Urinary bladder (tissue), 4 donors: ENCODE results near the gene PIEZO2. TPM values are rescaled to one million over a fixed set of nuclear protein-coding genes. Genes with fewer than 3 reads are reported as not detected.

Experiments used
- DNase-seq: peaks from one replicate; pipeline ENCODE4 v3.0.0-alpha.2; 2015; ENCODE audit errors: extremely low spot score
- H3K27ac ChIP-seq: one replicate; pipeline ENCODE4 v1.5.1; 2013; ENCODE audit warnings: low read depth, mild to moderate bottlenecking, moderate library complexity
- H3K36me3 ChIP-seq: one replicate; pipeline ENCODE4 v1.6.1; 2013; ENCODE audit warnings: mild to moderate bottlenecking, moderate library complexity; ENCODE audit not compliant: insufficient read depth
- H3K4me1 ChIP-seq: one replicate; pipeline ENCODE4 v1.6.1; 2013; ENCODE audit warnings: mild to moderate bottlenecking, moderate library complexity; ENCODE audit not compliant: insufficient read depth
- H3K4me3 ChIP-seq: one replicate; pipeline ENCODE4 v1.5.1; 2013; ENCODE audit warnings: low read depth, low read length
- WGBS: extraction: QIAGEN DNeasy Blood & Tissue Kit; methylation state at CpG from one replicate; pipeline ENCODE4 v1.1.7; 2013; 5-methylcytosine and 5-hydroxymethylcytosine counted together
- polyA plus RNA-seq: library from polyadenylated mRNA; stranded (reverse); fragments of 200-250 nt; gene quantifications from one replicate; pipeline ENCODE4 v1.2.3, GENCODE V29; 2013
- total RNA-seq: library from RNA; depleted of rRNA; stranded (reverse); fragments of >200 nt; gene quantifications from one replicate; pipeline ENCODE4 v1.2.3, GENCODE V29; 2014
- donor health status: healthy with polysubstance abuse.
- donor health status: healthy.

PIEZO2 gene
- total and polyA plus RNA-seq, 2 donors, result 5.9 to 78.1 TPM

DNA sequence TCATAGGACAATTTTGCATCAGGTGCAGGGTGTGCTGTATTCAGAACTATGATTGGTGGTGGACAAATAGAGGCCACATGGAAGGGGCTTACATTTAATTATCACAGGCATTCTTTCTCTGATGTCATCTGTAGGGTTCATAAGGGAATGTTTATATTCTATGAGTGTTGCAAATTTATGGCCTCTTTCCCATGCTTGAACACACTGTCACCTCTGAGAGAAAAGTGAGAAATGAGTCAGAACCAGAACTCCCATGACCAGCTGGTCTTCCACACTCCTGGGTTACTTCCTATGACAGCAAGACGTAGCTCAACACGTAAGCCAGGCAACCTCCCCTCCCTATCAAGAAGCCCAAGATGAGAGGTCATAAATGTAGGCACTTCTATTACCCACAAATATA, 310.8 kb downstream of the PIEZO2 start:
- Histone ChIP-seq H3K4me1 (no peaks in the 10 kb centered on the region), H3K36me3 (no peaks in the 10 kb centered on the region), H3K27ac (no peak overlapping the region), H3K4me3 (no peak overlapping the region)
- WGBS, result 80% methylated on average over 2 of the region's 2 CpGs
- no peak for DNase-seq

DNA sequence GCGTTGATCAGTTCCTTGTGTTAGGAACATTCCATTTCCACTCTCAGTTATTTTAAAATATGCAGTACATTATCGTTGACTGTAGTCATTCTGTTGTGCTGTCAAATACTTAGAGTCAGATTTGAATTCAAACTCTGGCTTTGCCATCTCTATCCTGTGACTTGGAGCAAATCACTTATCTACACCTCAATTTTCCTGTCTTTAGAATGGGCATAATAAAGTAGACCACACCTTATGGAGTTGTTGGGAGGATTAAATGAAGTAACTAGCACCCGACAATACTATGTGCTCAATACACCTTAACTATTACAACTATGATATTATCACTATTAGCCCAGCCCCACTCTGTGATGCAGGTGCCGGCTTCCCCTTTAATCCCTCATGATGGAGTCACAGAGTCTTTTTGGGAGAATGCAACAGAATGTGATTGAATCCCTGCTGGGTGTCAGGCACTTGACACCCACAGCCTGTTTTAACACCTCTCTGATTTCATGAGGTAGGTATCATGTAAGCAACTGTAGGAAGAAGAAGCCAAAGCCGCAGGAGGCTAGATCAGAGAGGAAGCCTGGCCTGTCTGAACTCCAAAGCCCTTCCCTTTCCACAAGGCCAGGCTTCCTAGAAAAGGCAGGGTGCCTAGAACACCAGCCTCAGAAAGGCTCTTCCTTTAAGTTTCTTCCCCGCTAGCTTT, 315.1 kb downstream of the PIEZO2 start:
- DNase-seq, result no peak
- H3K27ac ChIP-seq, result no peak overlapping the region
- H3K36me3 ChIP-seq, result no peaks in the 10 kb centered on the region
- H3K4me1 ChIP-seq, result no peaks in the 10 kb centered on the region
- 83% methylated on average over 6 of the region's 6 CpGs for WGBS
- no peak overlapping the region for H3K4me3 ChIP-seq

DNA sequence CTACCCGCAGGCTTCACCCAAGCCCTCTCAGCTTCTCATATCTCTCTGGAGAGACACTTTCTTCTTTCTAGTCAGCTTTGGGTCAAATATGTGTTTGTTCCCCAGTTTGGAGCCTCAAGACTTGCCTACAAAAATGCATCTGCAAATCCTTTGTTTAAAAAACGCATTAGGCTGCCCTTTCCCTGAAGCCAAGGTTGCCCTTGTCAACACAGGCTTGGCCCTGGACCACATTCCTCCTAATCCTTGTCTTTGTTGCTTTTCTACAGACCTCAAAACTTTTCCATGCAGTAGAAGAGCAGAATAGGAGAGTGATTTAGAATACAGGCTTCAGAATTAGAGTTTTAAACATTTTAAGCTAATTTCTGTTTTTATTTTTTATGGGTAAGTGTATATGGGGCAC, 315.7 kb downstream of the PIEZO2 start:
- no peak overlapping the region for H3K27ac ChIP-seq
- no peaks in the 10 kb centered on the region for H3K4me1 ChIP-seq
- no peaks in the 10 kb centered on the region for H3K36me3 ChIP-seq
- no peak overlapping the region for H3K4me3 ChIP-seq
- DNase-seq, result no peak
- WGBS, result 30% methylated on average over 2 of the region's 2 CpGs

DNA sequence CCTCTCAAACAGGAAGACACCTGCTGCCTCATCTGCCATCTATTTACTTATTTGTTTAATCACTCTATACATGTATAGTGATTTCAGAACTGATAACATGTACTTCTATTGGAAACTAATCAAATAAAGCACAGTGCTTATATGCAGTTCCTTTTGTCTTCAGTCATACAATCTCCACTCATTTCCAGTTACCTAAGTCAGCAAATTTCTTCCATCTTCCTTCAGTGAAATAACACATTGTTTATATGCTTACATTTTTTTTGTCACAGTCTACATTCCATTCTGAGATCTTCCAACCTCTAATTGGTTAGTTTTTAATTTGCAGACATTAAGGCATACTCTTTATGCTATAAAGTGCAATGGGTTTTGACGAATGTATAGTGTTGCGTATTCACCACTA, 323.0 kb downstream of the PIEZO2 start:
- Histone ChIP-seq H3K4me1 (no peaks in the 10 kb centered on the region), H3K27ac (no peak overlapping the region), H3K4me3 (no peak overlapping the region), H3K36me3 (no peaks in the 10 kb centered on the region)
- DNase-seq, result no peak
- 96% methylated on average over 2 of the region's 2 CpGs for WGBS

DNA sequence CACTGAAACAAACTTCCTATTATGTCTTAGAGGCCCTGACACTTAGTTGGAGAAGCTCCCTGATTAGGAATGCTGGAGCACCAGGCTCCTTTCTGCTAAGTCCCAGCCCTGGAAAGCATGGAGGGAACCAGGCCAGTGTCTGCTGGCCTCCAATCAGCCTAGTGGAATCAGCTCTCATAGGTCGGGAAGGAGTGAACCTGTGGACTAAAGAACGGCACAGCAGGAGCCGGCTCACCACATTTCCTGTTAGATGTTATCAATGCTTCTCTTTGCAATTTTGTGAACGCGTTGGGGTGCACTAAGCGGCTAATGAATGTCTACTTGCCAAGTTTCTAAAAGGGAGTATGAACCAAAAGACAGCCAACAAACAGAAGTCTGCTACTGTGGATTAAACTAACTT, 326.9 kb downstream of the PIEZO2 start:
- WGBS, result 23% methylated on average over 6 of the region's 6 CpGs
- DNase-seq, result no peak

DNA sequence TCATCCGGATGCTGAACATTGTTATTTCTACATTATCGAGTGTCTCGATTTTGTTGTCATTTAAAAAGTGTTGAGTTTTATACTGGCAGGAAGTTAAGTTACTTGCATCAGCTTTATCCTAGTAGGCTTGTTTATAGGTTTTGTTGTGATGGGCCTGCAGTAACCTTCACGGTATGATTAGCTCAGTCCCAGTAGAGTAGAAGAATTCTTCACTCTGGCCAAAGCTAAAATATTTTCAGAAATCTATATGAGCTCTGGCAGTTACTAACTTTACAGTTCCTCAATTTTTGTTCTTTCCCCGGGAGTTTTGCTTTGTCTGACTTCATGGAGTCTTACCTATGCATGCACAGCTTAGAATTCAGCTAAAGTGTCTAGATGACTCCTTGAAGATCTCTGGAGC, 328.7 kb downstream of the PIEZO2 start:
- WGBS, result 73% methylated on average over 5 of the region's 5 CpGs
- Histone ChIP-seq H3K36me3 (no peaks in the 10 kb centered on the region), H3K4me3 (no peak overlapping the region), H3K27ac (no peak overlapping the region), H3K4me1 (no peaks in the 10 kb centered on the region)
- DNase-seq, result no peak

More for the DNA sequence above, 326.9 kb downstream of the PIEZO2 start:
- no peak overlapping the region for H3K27ac ChIP-seq
- no peaks in the 10 kb centered on the region for H3K36me3 ChIP-seq
- no peak overlapping the region for H3K4me3 ChIP-seq
- H3K4me1 ChIP-seq, result no peaks in the 10 kb centered on the region

DNA sequence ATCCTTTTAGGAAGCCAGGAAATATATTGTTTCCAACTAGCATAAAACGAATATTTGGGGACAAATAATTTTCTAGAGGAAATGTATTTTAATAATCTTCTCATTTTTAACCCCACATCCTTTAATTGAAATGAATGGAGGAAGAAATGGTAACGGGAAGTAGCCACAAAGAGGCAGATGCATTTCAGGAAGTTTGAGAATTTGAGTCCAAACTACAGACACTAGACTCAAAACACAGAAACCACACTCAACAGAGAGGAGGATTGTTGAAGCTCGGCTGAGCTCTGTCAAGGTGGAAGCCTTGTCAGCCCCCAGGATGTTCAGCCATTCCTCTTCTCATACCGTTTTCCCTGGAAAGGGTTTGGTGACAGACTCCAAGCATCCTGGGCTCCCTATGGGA, 335.0 kb downstream of the PIEZO2 start:
- H3K36me3 ChIP-seq, result no peaks in the 10 kb centered on the region
- 80% methylated on average over 4 of the region's 4 CpGs for WGBS
- no peak overlapping the region for H3K27ac ChIP-seq
- no peak for DNase-seq
- H3K4me3 ChIP-seq, result no peak overlapping the region
- H3K4me1 ChIP-seq, result no peaks in the 10 kb centered on the region

DNA sequence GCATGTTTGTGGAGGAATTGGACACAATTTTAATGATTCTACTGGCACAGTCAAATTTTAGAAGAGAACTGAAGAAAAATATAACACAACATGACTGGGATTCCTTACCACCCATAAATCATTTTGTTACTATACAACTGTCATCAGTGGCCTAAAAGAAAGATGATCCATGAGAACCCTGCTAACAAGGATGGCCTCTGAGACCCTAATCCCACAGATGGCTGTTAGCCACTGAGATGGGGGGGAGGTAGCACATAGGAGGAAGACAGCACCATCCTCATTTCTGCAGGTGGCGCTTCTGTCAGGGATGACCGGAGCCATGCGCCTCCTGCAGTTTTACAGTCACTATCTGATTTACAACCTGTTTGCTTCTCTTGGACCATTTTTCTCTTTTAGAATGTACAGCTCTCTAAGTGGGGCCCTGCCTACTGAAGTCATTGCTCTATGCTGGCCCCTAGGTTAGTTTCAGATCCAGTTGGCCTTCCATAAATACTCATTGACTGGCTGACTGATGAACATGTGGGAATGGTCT, 343.7 kb downstream of the PIEZO2 start:
- Histone ChIP-seq H3K4me1 (no peaks in the 10 kb centered on the region), H3K4me3 (no peak overlapping the region), H3K27ac (no peak overlapping the region), H3K36me3 (no peaks in the 10 kb centered on the region)
- WGBS, result 83% methylated on average over 3 of the region's 3 CpGs
- no peak for DNase-seq

DNA sequence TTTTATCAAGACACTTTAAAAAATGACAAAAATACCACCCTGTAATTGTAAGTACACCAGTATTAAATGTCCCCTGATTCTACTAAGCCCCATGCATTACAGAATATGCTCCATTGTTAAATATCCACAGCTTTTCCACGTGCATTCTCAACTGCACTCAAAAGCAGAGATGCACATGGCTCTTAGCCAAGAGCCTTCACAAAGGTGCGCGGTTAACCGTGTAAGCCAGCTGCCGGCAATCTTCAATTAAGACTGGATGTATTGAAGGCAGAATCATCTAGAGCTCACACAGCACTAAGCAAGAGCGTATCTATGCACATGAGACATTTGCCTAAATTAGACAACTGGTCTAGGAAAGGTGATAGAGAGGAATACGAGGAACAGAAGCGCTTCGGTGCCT, 345.2 kb downstream of the PIEZO2 start:
- H3K4me1 ChIP-seq, result no peaks in the 10 kb centered on the region
- no peak for DNase-seq
- WGBS, result 70% methylated on average over 9 of the region's 9 CpGs
- H3K36me3 ChIP-seq, result no peaks in the 10 kb centered on the region
- no peak overlapping the region for H3K27ac ChIP-seq
- H3K4me3 ChIP-seq, result no peak overlapping the region

DNA sequence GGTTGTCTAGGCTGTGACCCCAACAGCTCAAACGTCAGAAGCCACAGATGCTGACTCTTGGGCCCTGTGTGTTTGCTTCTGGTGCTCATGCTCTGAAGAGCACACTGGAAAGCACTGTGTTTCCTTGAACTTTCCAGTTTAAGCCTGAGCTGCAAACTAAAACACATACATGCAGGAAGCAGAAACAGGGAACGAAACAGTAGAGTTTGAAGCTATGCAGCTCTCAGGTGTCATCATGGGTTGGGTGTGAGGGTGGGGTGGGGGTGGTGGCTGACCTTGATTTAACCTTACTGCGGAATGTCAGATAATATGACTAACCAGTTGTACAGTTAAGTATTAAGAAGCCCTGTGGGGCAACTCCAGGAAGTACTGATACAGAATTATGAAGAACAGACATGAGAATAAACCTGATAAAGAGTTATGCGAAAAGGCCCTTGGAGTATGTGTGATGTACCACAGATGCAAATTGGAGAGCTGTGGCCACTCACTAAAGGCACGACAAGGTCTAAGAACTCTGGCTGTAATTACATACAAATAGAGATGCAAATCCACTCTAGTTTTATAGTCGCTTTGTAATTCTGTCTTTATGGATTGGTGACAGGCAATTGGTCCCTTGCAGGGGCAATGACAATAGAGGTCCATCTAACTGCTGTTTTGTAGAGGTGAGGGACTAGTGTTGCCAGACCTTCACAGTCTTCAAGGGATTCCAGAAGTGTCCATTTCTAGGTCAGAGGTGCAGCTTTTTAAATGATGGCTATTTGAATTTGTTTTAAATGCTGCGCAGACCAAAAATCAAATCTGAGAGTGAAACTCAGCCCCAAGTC, 350.4 kb downstream of the PIEZO2 start:
- Histone ChIP-seq H3K36me3 (no peaks in the 10 kb centered on the region), H3K27ac (peak overlapping the region; percentile 50), H3K4me3 (no peak overlapping the region), H3K4me1 (no peaks in the 10 kb centered on the region)
- 51% methylated on average over 7 of the region's 7 CpGs for WGBS
- no peak for DNase-seq

DNA sequence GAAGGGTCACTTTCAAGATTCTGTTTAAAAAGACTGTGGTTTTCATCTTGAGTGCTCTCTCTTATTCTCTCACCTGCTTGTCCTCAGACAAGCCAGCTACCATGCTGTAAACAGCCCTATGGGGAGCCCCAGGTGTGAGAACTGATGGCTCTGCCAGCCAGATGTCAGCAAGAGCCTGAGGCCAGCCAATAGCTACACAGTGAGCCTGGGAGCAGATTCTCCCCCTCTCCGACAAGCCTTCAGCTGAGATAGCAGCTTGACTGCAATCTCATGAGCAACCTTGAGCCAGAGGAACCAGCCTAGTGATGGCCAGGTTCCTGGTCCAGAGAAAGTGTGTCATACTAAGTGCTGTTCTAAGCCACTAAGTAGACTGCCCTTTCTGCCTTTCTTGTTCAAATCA, 351.5 kb downstream of the PIEZO2 start:
- no peaks in the 10 kb centered on the region for H3K4me1 ChIP-seq
- no peak overlapping the region for H3K27ac ChIP-seq
- DNase-seq, result no peak
- no peak overlapping the region for H3K4me3 ChIP-seq
- 74% methylated on average over 1 of the region's 1 CpG for WGBS
- no peaks in the 10 kb centered on the region for H3K36me3 ChIP-seq

DNA sequence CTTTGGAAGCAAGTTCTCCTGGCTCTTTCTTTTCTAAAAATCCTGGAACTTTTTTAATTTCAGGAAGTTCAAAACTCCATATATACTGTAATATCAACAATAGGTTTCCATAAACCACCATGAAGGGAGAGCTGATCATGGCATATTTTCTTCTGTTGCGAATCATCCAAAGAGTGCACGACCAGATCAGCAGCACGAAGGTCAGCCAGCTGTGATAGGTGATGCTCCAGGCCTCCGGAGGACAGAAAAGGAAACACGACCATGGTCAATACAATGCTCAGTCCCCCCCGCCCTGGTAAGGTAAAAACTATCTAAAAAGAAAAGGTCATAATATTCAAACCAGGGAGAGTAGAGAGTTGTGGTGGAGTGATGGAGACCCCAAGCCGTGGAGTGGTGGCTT, 354.6 kb downstream of the PIEZO2 start:
- Histone ChIP-seq H3K27ac (no peak overlapping the region), H3K4me3 (no peak overlapping the region), H3K36me3 (no peaks in the 10 kb centered on the region), H3K4me1 (no peaks in the 10 kb centered on the region)
- 86% methylated on average over 7 of the region's 7 CpGs for WGBS
- no peak for DNase-seq

DNA sequence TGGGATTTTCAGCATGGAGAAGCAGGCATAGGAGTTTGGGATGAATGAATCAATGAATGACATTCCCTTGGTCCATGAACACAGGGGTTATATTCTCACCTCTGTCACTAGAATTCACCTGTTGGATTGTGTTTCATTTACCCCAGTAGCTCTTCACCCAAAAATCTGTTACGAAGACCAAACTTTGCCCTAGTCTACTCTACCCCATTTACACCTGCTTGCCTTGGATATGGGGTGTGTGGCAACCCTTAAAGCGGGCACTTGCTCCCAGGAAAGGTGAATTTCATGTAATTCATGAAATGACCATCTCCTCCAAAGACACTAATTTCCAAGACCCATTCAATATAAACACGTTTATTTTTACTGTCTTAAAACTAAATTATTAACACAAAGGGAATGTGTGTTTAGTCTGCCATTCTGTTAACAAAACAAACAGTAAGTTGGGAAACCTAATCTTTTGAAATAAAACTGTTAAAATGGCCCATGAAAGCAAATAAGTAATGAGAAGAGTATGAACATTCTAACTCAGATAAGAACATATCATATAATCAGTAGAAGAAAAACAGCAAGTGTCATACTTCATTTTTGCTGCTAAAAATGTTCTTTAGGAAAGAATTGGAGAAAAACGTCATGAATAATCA, 355.5 kb downstream of the PIEZO2 start:
- WGBS, result 73% methylated on average over 4 of the region's 4 CpGs
- no peaks in the 10 kb centered on the region for H3K36me3 ChIP-seq
- no peak overlapping the region for H3K27ac ChIP-seq
- no peaks in the 10 kb centered on the region for H3K4me1 ChIP-seq
- no peak overlapping the region for H3K4me3 ChIP-seq
- no peak for DNase-seq

DNA sequence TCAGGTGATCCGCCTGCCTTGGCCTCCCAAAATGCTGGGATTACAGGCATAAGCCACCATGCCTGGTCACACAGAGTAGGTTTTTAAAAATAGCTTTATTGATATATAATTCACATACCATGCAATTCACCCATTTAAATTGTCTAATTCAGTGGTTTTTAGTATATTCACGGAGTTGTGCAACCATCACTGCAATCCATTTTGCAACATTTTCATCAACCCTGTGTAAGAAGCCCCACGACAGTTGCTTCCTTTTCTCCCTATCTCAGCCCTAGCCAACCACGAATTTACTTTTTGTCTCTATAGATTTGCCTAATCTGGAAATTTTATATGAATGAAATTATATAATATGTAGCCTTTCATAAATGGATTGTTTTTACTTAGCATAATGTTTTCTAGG, 357.2 kb downstream of the PIEZO2 start:
- Histone ChIP-seq H3K27ac (no peak overlapping the region), H3K4me1 (no peaks in the 10 kb centered on the region), H3K36me3 (no peaks in the 10 kb centered on the region), H3K4me3 (no peak overlapping the region)
- no peak for DNase-seq
- WGBS, result 94% methylated on average over 4 of the region's 4 CpGs
